SK-N-SH treated with all-trans-retinoic acid at 6 μM for 48 hours (cell line): Measurements from ENCODE around the gene MAPK10.

Experiments
- ATAC-seq: fragments of 200-7000 bp; cut with Tn5 transposase; 3 replicates; pipeline ENCODE4 v1.9.1; 2020; ENCODE audit warnings: mild to moderate bottlenecking, moderate library complexity
- ARNTL ChIP-seq: fragments of 450-650 bp; formaldehyde crosslinking; IDR thresholded peaks from 2 replicates; pipeline ENCODE4 v1.5.0; 2020; ENCODE audit warnings: low read depth, mild to moderate bottlenecking, moderate library complexity, borderline replicate concordance
- BACH2 ChIP-seq: fragments of 250-450 bp; sonication (Bioruptor Pico); IDR thresholded peaks from 2 replicates; pipeline ENCODE4 v1.9.0; 2021; ENCODE audit warnings: mild to moderate bottlenecking, borderline replicate concordance
- CREB5 ChIP-seq: fragments of 250-450 bp; sonication (Bioruptor Pico); IDR thresholded peaks from 2 replicates; pipeline ENCODE4 v1.5.1; 2020; ENCODE audit warnings: low read depth, mild to moderate bottlenecking, moderate library complexity
- CSDC2 ChIP-seq: fragments of 250-450 bp; sonication (Bioruptor Pico); IDR thresholded peaks from 2 replicates; pipeline ENCODE4 v1.5.0; 2020; ENCODE audit warnings: mild to moderate bottlenecking, moderate library complexity
- ESRRG ChIP-seq: fragments of 250-450 bp; sonication (Bioruptor Pico); IDR thresholded peaks from 2 replicates; pipeline ENCODE4 v1.6.1; 2021; ENCODE audit warnings: mild to moderate bottlenecking
- GLIS3 ChIP-seq: fragments of 250-450 bp; sonication (Bioruptor Pico); IDR thresholded peaks from 2 replicates; pipeline ENCODE4 v1.5.0; 2020; ENCODE audit warnings: mild to moderate bottlenecking, moderate library complexity
- OSR1 ChIP-seq: fragments of 250-450 bp; sonication (Bioruptor Pico); IDR thresholded peaks from 2 replicates; pipeline ENCODE4 v1.8.0; 2022; ENCODE audit warnings: moderate library complexity, mild to moderate bottlenecking, inconsistent platforms
- SNAI2 ChIP-seq: fragments of 250-450 bp; sonication (Bioruptor Pico); IDR thresholded peaks from 2 replicates; pipeline ENCODE4 v1.5.0; 2020; ENCODE audit warnings: mild to moderate bottlenecking, moderate library complexity
- TCF4 ChIP-seq: fragments of 250-450 bp; sonication (Bioruptor Pico); IDR thresholded peaks from 2 replicates; pipeline ENCODE4 v1.8.0; 2021; ENCODE audit warnings: mild to moderate bottlenecking, moderate library complexity, borderline replicate concordance
- ZC3H10 ChIP-seq: fragments of 250-450 bp; sonication (Bioruptor Pico); IDR thresholded peaks from 2 replicates; pipeline ENCODE4 v1.5.1; 2021; ENCODE audit warnings: mild to moderate bottlenecking, moderate library complexity
- ZFP3 ChIP-seq: fragments of 250-450 bp; sonication (Bioruptor Pico); IDR thresholded peaks from 2 replicates; pipeline ENCODE4 v1.5.0; 2020; ENCODE audit warnings: mild to moderate bottlenecking, moderate library complexity
- ZFP30 ChIP-seq: fragments of 450-650 bp; formaldehyde crosslinking; IDR thresholded peaks from 2 replicates; pipeline ENCODE4 v1.5.0; 2022; ENCODE audit warnings: mild to moderate bottlenecking, moderate library complexity
- ZNF565 ChIP-seq: fragments of 450-650 bp; formaldehyde crosslinking; conservative IDR thresholded peaks from 2 replicates; pipeline ENCODE4 v1.5.0; 2020; ENCODE audit warnings: low read depth, mild to moderate bottlenecking, moderate library complexity
- ZNF70 ChIP-seq: fragments of 450-650 bp; formaldehyde crosslinking; IDR thresholded peaks from 2 replicates; pipeline ENCODE4 v1.5.0; 2020; ENCODE audit warnings: mild to moderate bottlenecking, moderate library complexity
- ZNF8 ChIP-seq: fragments of 450-650 bp; formaldehyde crosslinking; IDR thresholded peaks from 2 replicates; pipeline ENCODE4 v1.5.0; 2020; ENCODE audit warnings: mild to moderate bottlenecking, moderate library complexity
- TF ChIP-seq, protein P1 (sequence below): fragments of 250-450 bp; sonication (Bioruptor Pico); IDR thresholded peaks from 2 replicates; pipeline ENCODE4 v1.5.1; 2021; ENCODE audit warnings: mild to moderate bottlenecking, moderate library complexity
- TF ChIP-seq, protein P2 (sequence below): fragments of 250-450 bp; sonication (Bioruptor Pico); IDR thresholded peaks from 2 replicates; pipeline ENCODE4 v1.8.0; 2021; ENCODE audit warnings: low read depth, mild to moderate bottlenecking, moderate library complexity, borderline replicate concordance
- TF ChIP-seq, protein P3 (sequence below): fragments of 250-450 bp; sonication (Bioruptor Pico); IDR thresholded peaks from 2 replicates; pipeline ENCODE4 v1.8.0; 2020; ENCODE audit warnings: mild to moderate bottlenecking, moderate library complexity, borderline replicate concordance

Gene MAPK10

GRCh38 chr4:86233090-86233489 lies 126.8 kb downstream of the MAPK10 start:
- TF ChIP-seq BACH2 (CRISPR knock-in tag) (no peak), ZFP3 (CRISPR knock-in tag) (no peak), TCF4 (no peak), CREB5 (CRISPR knock-in tag) (no peak)
- TF ChIP-seq, protein P1, sequence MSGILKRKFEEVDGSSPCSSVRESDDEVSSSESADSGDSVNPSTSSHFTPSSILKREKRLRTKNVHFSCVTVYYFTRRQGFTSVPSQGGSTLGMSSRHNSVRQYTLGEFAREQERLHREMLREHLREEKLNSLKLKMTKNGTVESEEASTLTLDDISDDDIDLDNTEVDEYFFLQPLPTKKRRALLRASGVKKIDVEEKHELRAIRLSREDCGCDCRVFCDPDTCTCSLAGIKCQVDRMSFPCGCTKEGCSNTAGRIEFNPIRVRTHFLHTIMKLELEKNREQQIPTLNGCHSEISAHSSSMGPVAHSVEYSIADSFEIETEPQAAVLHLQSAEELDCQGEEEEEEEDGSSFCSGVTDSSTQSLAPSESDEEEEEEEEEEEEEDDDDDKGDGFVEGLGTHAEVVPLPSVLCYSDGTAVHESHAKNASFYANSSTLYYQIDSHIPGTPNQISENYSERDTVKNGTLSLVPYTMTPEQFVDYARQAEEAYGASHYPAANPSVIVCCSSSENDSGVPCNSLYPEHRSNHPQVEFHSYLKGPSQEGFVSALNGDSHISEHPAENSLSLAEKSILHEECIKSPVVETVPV (CRISPR knock-in tag): no peak
- no peak for ATAC-seq

DNA sequence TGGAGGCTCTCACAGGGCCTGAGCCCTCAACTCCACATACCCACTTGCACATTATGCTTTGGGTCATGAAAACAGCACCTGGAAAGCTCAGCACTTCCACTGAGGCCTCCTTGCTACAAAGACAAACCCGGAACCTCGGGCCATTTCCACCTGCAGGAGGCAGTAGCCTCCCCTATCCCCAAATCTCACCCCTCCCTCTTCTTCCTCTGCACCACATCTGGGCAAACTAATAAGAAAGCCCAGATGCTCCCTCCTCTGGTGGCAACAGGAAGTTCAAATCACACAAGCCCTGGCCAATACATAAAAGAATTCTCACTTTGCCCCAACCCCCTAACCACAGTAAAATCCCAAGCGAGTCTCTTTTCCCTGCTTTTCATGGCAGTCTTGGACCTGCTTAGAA lies 136.4 kb downstream of the MAPK10 start:
- ATAC-seq: peak; percentile 79
- TF ChIP-seq ZC3H10 (CRISPR knock-in tag): no peak
- no peak for TF ChIP-seq TCF4
- TF ChIP-seq, protein P1 (CRISPR knock-in tag): no peak
- TF ChIP-seq, protein P2, sequence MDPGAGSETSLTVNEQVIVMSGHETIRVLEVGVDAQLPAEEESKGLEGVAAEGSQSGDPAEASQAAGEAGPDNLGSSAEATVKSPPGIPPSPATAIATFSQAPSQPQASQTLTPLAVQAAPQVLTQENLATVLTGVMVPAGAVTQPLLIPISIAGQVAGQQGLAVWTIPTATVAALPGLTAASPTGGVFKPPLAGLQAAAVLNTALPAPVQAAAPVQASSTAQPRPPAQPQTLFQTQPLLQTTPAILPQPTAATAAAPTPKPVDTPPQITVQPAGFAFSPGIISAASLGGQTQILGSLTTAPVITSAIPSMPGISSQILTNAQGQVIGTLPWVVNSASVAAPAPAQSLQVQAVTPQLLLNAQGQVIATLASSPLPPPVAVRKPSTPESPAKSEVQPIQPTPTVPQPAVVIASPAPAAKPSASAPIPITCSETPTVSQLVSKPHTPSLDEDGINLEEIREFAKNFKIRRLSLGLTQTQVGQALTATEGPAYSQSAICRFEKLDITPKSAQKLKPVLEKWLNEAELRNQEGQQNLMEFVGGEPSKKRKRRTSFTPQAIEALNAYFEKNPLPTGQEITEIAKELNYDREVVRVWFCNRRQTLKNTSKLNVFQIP (CRISPR knock-in tag): no peak
- TF ChIP-seq BACH2 (CRISPR knock-in tag): no peak
- TF ChIP-seq OSR1: no peak
- no peak for TF ChIP-seq CSDC2 (CRISPR knock-in tag)
- no peak for TF ChIP-seq ZNF8 (CRISPR knock-in tag)
- TF ChIP-seq ZNF565: no peak
- TF ChIP-seq ZFP3 (CRISPR knock-in tag): no peak
- no peak for TF ChIP-seq SNAI2 (CRISPR knock-in tag)

- no peak for TF ChIP-seq ZNF70 (CRISPR knock-in tag)
- TF ChIP-seq, protein P1 (CRISPR knock-in tag): no peak
- no peak for TF ChIP-seq CREB5 (CRISPR knock-in tag)
- TF ChIP-seq ZC3H10 (CRISPR knock-in tag): no peak
- TF ChIP-seq ZFP30: no peak
- TF ChIP-seq CSDC2 (CRISPR knock-in tag): no peak
- TF ChIP-seq SNAI2 (CRISPR knock-in tag): no peak
- no peak for TF ChIP-seq GLIS3 (CRISPR knock-in tag)
- no peak for TF ChIP-seq ESRRG (CRISPR knock-in tag)
- TF ChIP-seq ZNF8 (CRISPR knock-in tag): no peak
- no peak for TF ChIP-seq OSR1
- no peak for TF ChIP-seq ARNTL (CRISPR knock-in tag)
- TF ChIP-seq ZNF565: no peak
- TF ChIP-seq, protein P3, sequence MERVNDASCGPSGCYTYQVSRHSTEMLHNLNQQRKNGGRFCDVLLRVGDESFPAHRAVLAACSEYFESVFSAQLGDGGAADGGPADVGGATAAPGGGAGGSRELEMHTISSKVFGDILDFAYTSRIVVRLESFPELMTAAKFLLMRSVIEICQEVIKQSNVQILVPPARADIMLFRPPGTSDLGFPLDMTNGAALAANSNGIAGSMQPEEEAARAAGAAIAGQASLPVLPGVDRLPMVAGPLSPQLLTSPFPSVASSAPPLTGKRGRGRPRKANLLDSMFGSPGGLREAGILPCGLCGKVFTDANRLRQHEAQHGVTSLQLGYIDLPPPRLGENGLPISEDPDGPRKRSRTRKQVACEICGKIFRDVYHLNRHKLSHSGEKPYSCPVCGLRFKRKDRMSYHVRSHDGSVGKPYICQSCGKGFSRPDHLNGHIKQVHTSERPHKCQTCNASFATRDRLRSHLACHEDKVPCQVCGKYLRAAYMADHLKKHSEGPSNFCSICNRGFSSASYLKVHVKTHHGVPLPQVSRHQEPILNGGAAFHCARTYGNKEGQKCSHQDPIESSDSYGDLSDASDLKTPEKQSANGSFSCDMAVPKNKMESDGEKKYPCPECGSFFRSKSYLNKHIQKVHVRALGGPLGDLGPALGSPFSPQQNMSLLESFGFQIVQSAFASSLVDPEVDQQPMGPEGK (CRISPR knock-in tag): no peak
- TF ChIP-seq ZFP3 (CRISPR knock-in tag): no peak
- TF ChIP-seq, protein P2 (CRISPR knock-in tag): no peak
- ATAC-seq: no peak
These were observed 138.9 kb downstream of the MAPK10 start for GRCh38 chr4:86221002-86221401.
